ENCODE data around the gene CGNL1.

The CGNL1 gene

DNA sequence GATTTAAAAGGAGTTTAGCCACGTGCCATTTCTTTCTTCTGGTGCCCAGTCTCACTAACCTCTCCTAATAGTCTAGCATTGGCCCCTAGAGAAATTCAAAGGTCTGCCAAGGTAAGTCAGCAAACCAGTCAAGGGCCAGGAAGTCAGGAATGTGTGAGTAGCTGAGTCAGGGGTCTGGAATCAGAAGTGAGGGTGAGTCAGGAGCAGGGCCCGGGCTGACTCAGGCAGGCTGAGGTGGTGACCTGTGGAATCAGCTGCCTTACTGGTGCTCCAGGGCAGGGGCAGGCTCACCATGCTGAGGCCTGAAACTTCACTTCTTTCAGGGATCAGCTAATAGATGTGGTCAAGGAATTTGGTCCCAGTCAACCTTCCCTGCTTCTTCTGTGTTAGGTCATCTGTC lies 109.6 kb downstream of the CGNL1 start:
- H3K4me2 ChIP-seq (ENCODE audit: low read depth, low read length, poor library complexity, severe bottlenecking), result no peak overlapping the region
- no peak overlapping the region for H3K9ac ChIP-seq (ENCODE audit: low read depth, low read length, poor library complexity, severe bottlenecking)
- H3K4me3 ChIP-seq (ENCODE audit: low read length, poor library complexity, severe bottlenecking), result no peak overlapping the region
- TF ChIP-seq, protein P1, sequence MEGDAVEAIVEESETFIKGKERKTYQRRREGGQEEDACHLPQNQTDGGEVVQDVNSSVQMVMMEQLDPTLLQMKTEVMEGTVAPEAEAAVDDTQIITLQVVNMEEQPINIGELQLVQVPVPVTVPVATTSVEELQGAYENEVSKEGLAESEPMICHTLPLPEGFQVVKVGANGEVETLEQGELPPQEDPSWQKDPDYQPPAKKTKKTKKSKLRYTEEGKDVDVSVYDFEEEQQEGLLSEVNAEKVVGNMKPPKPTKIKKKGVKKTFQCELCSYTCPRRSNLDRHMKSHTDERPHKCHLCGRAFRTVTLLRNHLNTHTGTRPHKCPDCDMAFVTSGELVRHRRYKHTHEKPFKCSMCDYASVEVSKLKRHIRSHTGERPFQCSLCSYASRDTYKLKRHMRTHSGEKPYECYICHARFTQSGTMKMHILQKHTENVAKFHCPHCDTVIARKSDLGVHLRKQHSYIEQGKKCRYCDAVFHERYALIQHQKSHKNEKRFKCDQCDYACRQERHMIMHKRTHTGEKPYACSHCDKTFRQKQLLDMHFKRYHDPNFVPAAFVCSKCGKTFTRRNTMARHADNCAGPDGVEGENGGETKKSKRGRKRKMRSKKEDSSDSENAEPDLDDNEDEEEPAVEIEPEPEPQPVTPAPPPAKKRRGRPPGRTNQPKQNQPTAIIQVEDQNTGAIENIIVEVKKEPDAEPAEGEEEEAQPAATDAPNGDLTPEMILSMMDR (conservative IDR thresholded peaks at IDR 0.05; ENCODE audit: low read length), result no peak
- no peak for TF ChIP-seq EZH2phosphoT487 (IDR thresholded peaks at IDR 0.05; ENCODE audit: borderline replicate concordance)
- H3K79me2 ChIP-seq (ENCODE audit: insufficient read depth, low read length), result no peaks in the 10 kb centered on the region
- H3K9me2 ChIP-seq (replicated peaks; ENCODE audit: low read depth, low read length), result no peaks in the 10 kb centered on the region
- H3K36me3 ChIP-seq (ENCODE audit: insufficient read depth, low read length), result no peaks in the 10 kb centered on the region
- no peaks in the 10 kb centered on the region for H3F3A ChIP-seq (ENCODE audit: low read depth)
- no peaks in the 10 kb centered on the region for H3K27me3 ChIP-seq (ENCODE audit: insufficient read depth, low read length, poor library complexity, severe bottlenecking)
- no peaks in the 10 kb centered on the region for H4K20me1 ChIP-seq (ENCODE audit: insufficient read depth, low read length, poor library complexity, severe bottlenecking)
- no peak overlapping the region for H2AFZ ChIP-seq (ENCODE audit: low read length)
- H3K9me3 ChIP-seq (ENCODE audit: insufficient read depth, low read depth, low read length), result no peaks in the 10 kb centered on the region
- H3K4me1 ChIP-seq (ENCODE audit: insufficient read depth, low read length, poor library complexity, severe bottlenecking), result no peaks in the 10 kb centered on the region

DNA sequence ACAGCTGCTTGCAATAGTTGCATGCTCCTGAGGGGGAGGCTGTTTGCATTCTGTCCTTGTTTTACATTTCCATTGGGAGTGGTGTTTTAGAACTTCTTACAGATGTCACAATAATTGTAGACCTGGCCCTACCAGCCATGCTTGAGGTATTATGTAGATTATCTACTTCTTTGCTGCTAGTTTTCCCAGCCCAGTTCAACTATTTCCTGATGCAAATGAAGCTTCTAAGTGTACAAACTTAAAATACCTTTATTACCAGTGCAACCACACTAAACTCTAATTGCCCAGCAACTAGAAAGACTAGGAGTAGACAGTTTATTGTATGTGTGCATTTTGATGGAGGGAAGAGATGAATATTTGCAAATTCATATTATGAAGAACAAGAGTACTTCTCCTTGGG lies 110.5 kb downstream of the CGNL1 start:
- Histone ChIP-seq H3K9ac (ENCODE audit: low read depth, low read length, poor library complexity, severe bottlenecking) (no peak overlapping the region), H3K4me3 (ENCODE audit: low read length, poor library complexity, severe bottlenecking) (no peak overlapping the region), H3K4me1 (ENCODE audit: insufficient read depth, low read length, poor library complexity, severe bottlenecking) (no peaks in the 10 kb centered on the region), H2AFZ (ENCODE audit: low read length) (no peak overlapping the region), H3K36me3 (ENCODE audit: insufficient read depth, low read length) (no peaks in the 10 kb centered on the region), H3K9me3 (ENCODE audit: insufficient read depth, low read depth, low read length) (no peaks in the 10 kb centered on the region), H3K4me2 (ENCODE audit: low read depth, low read length, poor library complexity, severe bottlenecking) (no peak overlapping the region), H3F3A (ENCODE audit: low read depth) (no peaks in the 10 kb centered on the region), H3K9me2 (replicated peaks; ENCODE audit: low read depth, low read length) (no peaks in the 10 kb centered on the region), H4K20me1 (ENCODE audit: insufficient read depth, low read length, poor library complexity, severe bottlenecking) (no peaks in the 10 kb centered on the region), H3K79me2 (ENCODE audit: insufficient read depth, low read length) (no peaks in the 10 kb centered on the region), H3K27me3 (ENCODE audit: insufficient read depth, low read length, poor library complexity, severe bottlenecking) (no peaks in the 10 kb centered on the region)
- no peak for TF ChIP-seq EZH2phosphoT487 (IDR thresholded peaks at IDR 0.05; ENCODE audit: borderline replicate concordance)
- TF ChIP-seq, protein P1 (conservative IDR thresholded peaks at IDR 0.05; ENCODE audit: low read length), result no peak

DNA sequence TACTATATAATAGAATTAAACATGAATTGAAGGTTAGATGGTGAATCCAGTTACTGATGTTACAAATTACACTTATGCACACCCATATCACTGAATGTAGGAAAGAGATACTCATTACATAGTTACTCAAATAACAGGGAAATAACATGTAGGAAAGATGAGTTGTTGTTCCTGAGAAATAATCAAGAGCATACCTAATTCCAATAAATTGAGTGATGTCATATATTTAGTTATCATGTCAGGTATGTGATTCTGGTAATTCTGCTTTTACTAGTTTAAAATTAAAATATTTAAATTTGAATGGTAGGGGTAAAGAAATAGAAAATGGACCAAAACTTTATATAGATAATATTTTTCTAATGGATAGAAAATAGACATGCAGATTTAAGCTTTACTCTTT lies 112.8 kb downstream of the CGNL1 start:
- Histone ChIP-seq H3K4me1 (ENCODE audit: insufficient read depth, low read length, poor library complexity, severe bottlenecking) (no peaks in the 10 kb centered on the region), H3K27me3 (ENCODE audit: insufficient read depth, low read length, poor library complexity, severe bottlenecking) (no peaks in the 10 kb centered on the region), H3K4me2 (ENCODE audit: low read depth, low read length, poor library complexity, severe bottlenecking) (no peak overlapping the region), H2AFZ (ENCODE audit: low read length) (no peak overlapping the region), H3K9me3 (ENCODE audit: insufficient read depth, low read depth, low read length) (no peaks in the 10 kb centered on the region), H3K79me2 (ENCODE audit: insufficient read depth, low read length) (no peaks in the 10 kb centered on the region), H3K4me3 (ENCODE audit: low read length, poor library complexity, severe bottlenecking) (no peak overlapping the region), H3F3A (ENCODE audit: low read depth) (no peaks in the 10 kb centered on the region), H4K20me1 (ENCODE audit: insufficient read depth, low read length, poor library complexity, severe bottlenecking) (no peaks in the 10 kb centered on the region), H3K9ac (ENCODE audit: low read depth, low read length, poor library complexity, severe bottlenecking) (no peak overlapping the region), H3K9me2 (replicated peaks; ENCODE audit: low read depth, low read length) (no peaks in the 10 kb centered on the region), H3K36me3 (ENCODE audit: insufficient read depth, low read length) (no peaks in the 10 kb centered on the region)
- TF ChIP-seq, protein P1 (conservative IDR thresholded peaks at IDR 0.05; ENCODE audit: low read length), result no peak
- no peak for TF ChIP-seq EZH2phosphoT487 (IDR thresholded peaks at IDR 0.05; ENCODE audit: borderline replicate concordance)

Measured in Loucy (cell line).